Measurements from ENCODE around the gene HERC5. TPM values are rescaled to one million over a fixed set of nuclear protein-coding genes. Genes with fewer than 3 reads are reported as not detected.

Gene HERC5
- total RNA-seq, 1 donor from 2014 or later: 18.4 TPM

- no peaks in the 10 kb centered on the region for H3K27me3 ChIP-seq
- intact Hi-C loops (cut with DNase I): no loop called here
- DNase-seq: no peak
- ATAC-seq: no peak
- H3K27ac ChIP-seq: no peak overlapping the region
- TF ChIP-seq CTCF (IDR thresholded peaks at IDR 0.05): no peak
- peak overlapping the region; percentile 74 for H3K4me3 ChIP-seq
- peaks cover 5% of the 10 kb centered on the region for H3K36me3 ChIP-seq
- H3K4me1 ChIP-seq: peaks cover 5% of the 10 kb centered on the region
- no peaks in the 10 kb centered on the region for H3K9me3 ChIP-seq
These were observed 1.3 kb downstream of the HERC5 start for GRCh38 chr4:88458104-88458740.

- Histone ChIP-seq H3K4me1 (no peaks in the 10 kb centered on the region), H3K27ac (no peak overlapping the region), H3K9me3 (no peaks in the 10 kb centered on the region), H3K27me3 (no peaks in the 10 kb centered on the region), H3K4me3 (no peak overlapping the region), H3K36me3 (peaks cover 43% of the 10 kb centered on the region)
- DNase-seq: no peak
- TF ChIP-seq CTCF (IDR thresholded peaks at IDR 0.05): no peak
- intact Hi-C loops (cut with DNase I): no loop called here
- ATAC-seq: no peak
These were observed 8.8 kb downstream of the HERC5 start for GRCh38 chr4:88465653-88466192.

GRCh38 chr4:88467392-88467791, 10.5 kb downstream of the HERC5 start:
- H3K36me3 ChIP-seq: peaks cover 41% of the 10 kb centered on the region

GRCh38 chr4:88477229-88477860, 20.4 kb downstream of the HERC5 start:
- no peak overlapping the region for H3K4me3 ChIP-seq
- no peak for TF ChIP-seq CTCF (IDR thresholded peaks at IDR 0.05)
- intact Hi-C loops (cut with DNase I): no loop called here
- ATAC-seq: no peak
- H3K9me3 ChIP-seq: no peaks in the 10 kb centered on the region
- no peak overlapping the region for H3K27ac ChIP-seq
- DNase-seq: no peak
- H3K27me3 ChIP-seq: no peaks in the 10 kb centered on the region
- H3K36me3 ChIP-seq: peaks cover 11% of the 10 kb centered on the region
- H3K4me1 ChIP-seq: no peaks in the 10 kb centered on the region

More at GRCh38 chr4:88467392-88467791, 10.5 kb downstream of the HERC5 start:
- H3K4me1 ChIP-seq: no peaks in the 10 kb centered on the region
- no peak overlapping the region for H3K27ac ChIP-seq
- TF ChIP-seq CTCF (IDR thresholded peaks at IDR 0.05): no peak
- ATAC-seq: no peak
- no peak overlapping the region for H3K4me3 ChIP-seq
- intact Hi-C loops (cut with DNase I): no loop called here
- H3K27me3 ChIP-seq: no peaks in the 10 kb centered on the region
- no peaks in the 10 kb centered on the region for H3K9me3 ChIP-seq
- no peak for DNase-seq

- no peak for TF ChIP-seq CTCF (IDR thresholded peaks at IDR 0.05)
- H3K9me3 ChIP-seq: no peaks in the 10 kb centered on the region
- ATAC-seq (no peak), DNase-seq (no peak)
- peaks cover 4% of the 10 kb centered on the region for H3K36me3 ChIP-seq
- no peaks in the 10 kb centered on the region for H3K27me3 ChIP-seq
- intact Hi-C loops (cut with DNase I): no loop called here
- H3K27ac ChIP-seq: no peak overlapping the region
- H3K4me1 ChIP-seq: no peaks in the 10 kb centered on the region
- no peak overlapping the region for H3K4me3 ChIP-seq
These were observed 21.3 kb downstream of the HERC5 start for GRCh38 chr4:88478247-88478646.
